Measurements from ENCODE around the gene LRRC8A.

DNA sequence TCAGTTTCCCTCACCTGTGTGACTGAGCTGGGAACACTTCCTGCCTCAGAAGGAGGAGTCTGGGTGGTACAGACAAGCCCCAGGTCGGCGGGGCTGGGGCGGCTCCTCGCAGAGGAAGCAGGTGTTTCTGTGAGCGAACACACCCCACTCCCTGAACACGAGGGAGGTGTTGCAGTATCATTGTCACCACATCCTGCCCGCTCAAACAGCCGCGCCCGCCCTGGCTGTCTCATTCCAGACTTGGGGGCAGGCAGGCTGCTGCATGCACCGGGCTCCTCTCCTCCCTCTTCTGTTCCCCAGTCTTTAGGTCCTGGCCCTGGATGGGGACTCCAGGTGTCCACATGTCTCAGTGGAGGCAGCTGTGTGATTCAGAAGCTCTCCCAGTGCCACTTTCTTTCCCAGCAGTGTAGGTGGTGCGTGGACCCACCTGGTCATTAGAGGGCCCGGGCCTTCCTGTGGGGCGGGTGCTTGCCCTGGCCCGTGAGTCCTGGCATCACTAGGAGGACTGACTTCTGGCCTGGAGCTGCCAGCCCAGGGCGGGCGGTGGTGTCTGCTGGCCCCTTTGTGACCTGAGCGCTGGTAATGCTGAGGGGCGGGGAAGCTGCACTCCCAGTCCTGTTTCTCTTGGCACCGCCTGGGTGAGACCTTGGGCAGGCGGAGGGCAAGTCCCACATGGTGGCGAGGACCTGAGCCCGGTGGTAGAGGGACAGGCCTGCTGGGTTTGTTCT lies 20.6 kb downstream of the LRRC8A start:
- TF ChIP-seq, protein P1, sequence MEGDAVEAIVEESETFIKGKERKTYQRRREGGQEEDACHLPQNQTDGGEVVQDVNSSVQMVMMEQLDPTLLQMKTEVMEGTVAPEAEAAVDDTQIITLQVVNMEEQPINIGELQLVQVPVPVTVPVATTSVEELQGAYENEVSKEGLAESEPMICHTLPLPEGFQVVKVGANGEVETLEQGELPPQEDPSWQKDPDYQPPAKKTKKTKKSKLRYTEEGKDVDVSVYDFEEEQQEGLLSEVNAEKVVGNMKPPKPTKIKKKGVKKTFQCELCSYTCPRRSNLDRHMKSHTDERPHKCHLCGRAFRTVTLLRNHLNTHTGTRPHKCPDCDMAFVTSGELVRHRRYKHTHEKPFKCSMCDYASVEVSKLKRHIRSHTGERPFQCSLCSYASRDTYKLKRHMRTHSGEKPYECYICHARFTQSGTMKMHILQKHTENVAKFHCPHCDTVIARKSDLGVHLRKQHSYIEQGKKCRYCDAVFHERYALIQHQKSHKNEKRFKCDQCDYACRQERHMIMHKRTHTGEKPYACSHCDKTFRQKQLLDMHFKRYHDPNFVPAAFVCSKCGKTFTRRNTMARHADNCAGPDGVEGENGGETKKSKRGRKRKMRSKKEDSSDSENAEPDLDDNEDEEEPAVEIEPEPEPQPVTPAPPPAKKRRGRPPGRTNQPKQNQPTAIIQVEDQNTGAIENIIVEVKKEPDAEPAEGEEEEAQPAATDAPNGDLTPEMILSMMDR (IDR thresholded peaks at IDR 0.05), result no peak
- TF ChIP-seq POLR2A (IDR thresholded peaks at IDR 0.05), result no peak

All from right lobe of liver (tissue), 4 donors.